ENCODE results near the gene LTBP2. TPM values are rescaled to one million over a fixed set of nuclear protein-coding genes. Genes with fewer than 3 reads are reported as not detected.

LTBP2 gene
- total RNA-seq, 1 experiment from 2014 or later = 1.5 TPM

GRCh38 chr14:74599321-74599761 lies 12.7 kb downstream of the LTBP2 start:
- H3K9ac ChIP-seq (ENCODE audit: low read length) = no peak overlapping the region
- no peak overlapping the region for H3K4me3 ChIP-seq (replicated peaks in 1 of 2; ENCODE audit: low read depth in 1 of 2, low read length in 2 of 2)
- H3K79me2 ChIP-seq (ENCODE audit: insufficient read depth, low read length) = no peaks in the 10 kb centered on the region
- no TSS peak for BruUV-seq (replicated peaks)
- no peak for TF ChIP-seq CTCF (IDR thresholded peaks at IDR 0.05 in 2 of 3, conservative IDR thresholded peaks at IDR 0.05 in 1 of 3; ENCODE audit: borderline replicate concordance in 1 of 3, insufficient read depth in 1 of 3, low read depth in 2 of 3, low read length in 2 of 3)
- intact Hi-C loops (cut with micrococcal nuclease) = no loop called here
- no peaks in the 10 kb centered on the region for H3K27me3 ChIP-seq (ENCODE audit: insufficient read depth, low read length)
- H3K4me2 ChIP-seq (ENCODE audit: low read length) = no peak overlapping the region
- no peaks in the 10 kb centered on the region for H3K9me3 ChIP-seq (ENCODE audit: control insufficient read depth in 1 of 2, insufficient read depth in 1 of 2, low read depth in 1 of 2, low read length in 2 of 2)
- H2AFZ ChIP-seq (ENCODE audit: low read depth, low read length, poor library complexity, severe bottlenecking) = no peak overlapping the region
- POLR2A ChIA-PET = no interaction called here
- CTCF ChIA-PET = interaction anchor here (2.4 kb wide), 1 partner anchor 10 kb away, joined by 12 read pairs; no protein-coding TSS in a partner anchor
- H3K4me1 ChIP-seq (ENCODE audit: control insufficient read depth in 1 of 2, insufficient read depth in 2 of 2, low read length in 2 of 2) = no peaks in the 10 kb centered on the region
- ATAC-seq = no peak
- H4K20me1 ChIP-seq (ENCODE audit: insufficient read depth) = no peaks in the 10 kb centered on the region
- DNase-seq (ENCODE audit: low read depth, low spot score) = no peak
- no peak overlapping the region for H3K27ac ChIP-seq (ENCODE audit: low read depth, low read length)
- H3K9me2 ChIP-seq (ENCODE audit: insufficient read depth) = no peaks in the 10 kb centered on the region
- H3K36me3 ChIP-seq (ENCODE audit: control insufficient read depth in 1 of 2, insufficient read depth in 2 of 2, low read length in 2 of 2) = no peaks in the 10 kb centered on the region
- RAD21 ChIA-PET (ENCODE audit: low non-redundant PET in 1 of 2, low total read pairs in 2 of 2, uncharacterized antibody in 2 of 2, unreplicated experiment in 2 of 2) = no interaction called here

GRCh38 chr14:74596741-74597450 lies 15.1 kb downstream of the LTBP2 start:
- Histone ChIP-seq H3K4me3 (replicated peaks in 1 of 2; ENCODE audit: low read depth in 1 of 2, low read length in 2 of 2) (no peak overlapping the region), H3K9me2 (ENCODE audit: insufficient read depth) (no peaks in the 10 kb centered on the region), H3K36me3 (ENCODE audit: control insufficient read depth in 1 of 2, insufficient read depth in 2 of 2, low read length in 2 of 2) (no peaks in the 10 kb centered on the region), H3K79me2 (ENCODE audit: insufficient read depth, low read length) (no peaks in the 10 kb centered on the region), H3K9me3 (ENCODE audit: control insufficient read depth in 1 of 2, insufficient read depth in 1 of 2, low read depth in 1 of 2, low read length in 2 of 2) (no peaks in the 10 kb centered on the region), H4K20me1 (ENCODE audit: insufficient read depth) (no peaks in the 10 kb centered on the region), H3K4me1 (ENCODE audit: control insufficient read depth in 1 of 2, insufficient read depth in 2 of 2, low read length in 2 of 2) (no peaks in the 10 kb centered on the region), H3K27me3 (ENCODE audit: insufficient read depth, low read length) (no peaks in the 10 kb centered on the region), H2AFZ (ENCODE audit: low read depth, low read length, poor library complexity, severe bottlenecking) (no peak overlapping the region), H3K27ac (ENCODE audit: low read depth, low read length) (no peak overlapping the region), H3K4me2 (ENCODE audit: low read length) (no peak overlapping the region), H3K9ac (ENCODE audit: low read length) (no peak overlapping the region)
- POLR2A ChIA-PET = no interaction called here
- ATAC-seq = no peak
- CTCF ChIA-PET = no interaction called here
- intact Hi-C loops (cut with micrococcal nuclease) = no loop called here
- BruUV-seq (replicated peaks) = no TSS peak
- DNase-seq (ENCODE audit: low read depth, low spot score) = no peak
- RAD21 ChIA-PET (ENCODE audit: low non-redundant PET in 1 of 2, low total read pairs in 2 of 2, uncharacterized antibody in 2 of 2, unreplicated experiment in 2 of 2) = no interaction called here
- TF ChIP-seq CTCF (IDR thresholded peaks at IDR 0.05 in 2 of 3, conservative IDR thresholded peaks at IDR 0.05 in 1 of 3; ENCODE audit: borderline replicate concordance in 1 of 3, insufficient read depth in 1 of 3, low read depth in 2 of 3, low read length in 2 of 3) (no peak), ZNF274 (IDR thresholded peaks at IDR 0.05; ENCODE audit: low read depth, low read length) (no peak), EGR1 (IDR thresholded peaks at IDR 0.05; ENCODE audit: low read depth) (no peak), REST (IDR thresholded peaks at IDR 0.05; ENCODE audit: low read depth) (no peak), CBX3 (IDR thresholded peaks at IDR 0.05; ENCODE audit: low read depth) (no peak), ELF1 (IDR thresholded peaks at IDR 0.05; ENCODE audit: borderline replicate concordance, low read depth) (no peak), FOSL1 (IDR thresholded peaks at IDR 0.05; ENCODE audit: low read depth) (no peak), EZH2phosphoT487 (IDR thresholded peaks at IDR 0.05; ENCODE audit: borderline replicate concordance) (no peak), MAX (IDR thresholded peaks at IDR 0.05) (no peak), POLR2A (IDR thresholded peaks at IDR 0.05; ENCODE audit: borderline replicate concordance, extremely low read depth, insufficient read depth, insufficient read length) (no peak)
